ENCODE results near the gene RDX.

Gene RDX

GRCh38 chr11:110272919-110273318 is 23.5 kb downstream of the RDX start:
- DNase-seq (ENCODE audit: low read depth), result no peak
- H3K4me3 ChIP-seq (ENCODE audit: low read length), result no peak overlapping the region
- no peak for TF ChIP-seq CTCF (IDR thresholded peaks at IDR 0.05; ENCODE audit: insufficient read depth, low read depth, low read length, missing control alignments)

- no peak overlapping the region for H3K4me3 ChIP-seq (ENCODE audit: low read length)
- no peak for DNase-seq (ENCODE audit: low read depth)
- no peak for TF ChIP-seq CTCF (IDR thresholded peaks at IDR 0.05; ENCODE audit: insufficient read depth, low read depth, low read length, missing control alignments)
Observed at GRCh38 chr11:110269996-110270395, 26.4 kb downstream of the RDX start.

GRCh38 chr11:110268441-110268840 is 28.0 kb downstream of the RDX start:
- H3K4me3 ChIP-seq (ENCODE audit: low read length), result no peak overlapping the region
- TF ChIP-seq CTCF (IDR thresholded peaks at IDR 0.05; ENCODE audit: insufficient read depth, low read depth, low read length, missing control alignments), result no peak
- DNase-seq (ENCODE audit: low read depth), result no peak

- DNase-seq (ENCODE audit: low read depth), result no peak
- no peak for TF ChIP-seq CTCF (IDR thresholded peaks at IDR 0.05; ENCODE audit: insufficient read depth, low read depth, low read length, missing control alignments)
- no peak overlapping the region for H3K4me3 ChIP-seq (ENCODE audit: low read length)
Observed at GRCh38 chr11:110262072-110262403, 34.4 kb downstream of the RDX start.

GRCh38 chr11:110261195-110262071 is 35.0 kb downstream of the RDX start:
- DNase-seq (ENCODE audit: low read depth), result no peak
- no peak overlapping the region for H3K4me3 ChIP-seq (ENCODE audit: low read length)
- no peak for TF ChIP-seq CTCF (IDR thresholded peaks at IDR 0.05; ENCODE audit: insufficient read depth, low read depth, low read length, missing control alignments)

GRCh38 chr11:110253525-110253924 is 42.9 kb downstream of the RDX start:
- no peak for TF ChIP-seq CTCF (IDR thresholded peaks at IDR 0.05; ENCODE audit: insufficient read depth, low read depth, low read length, missing control alignments)
- no peak for DNase-seq (ENCODE audit: low read depth)
- no peak overlapping the region for H3K4me3 ChIP-seq (ENCODE audit: low read length)

GRCh38 chr11:110251836-110252235 is 44.6 kb downstream of the RDX start:
- DNase-seq (ENCODE audit: low read depth), result peak; percentile 86
- TF ChIP-seq CTCF (IDR thresholded peaks at IDR 0.05; ENCODE audit: insufficient read depth, low read depth, low read length, missing control alignments), result no peak
- H3K4me3 ChIP-seq (ENCODE audit: low read length), result no peak overlapping the region

Measured in epithelial cell of esophagus (primary cell).